Panc1 (cell line): Measurements from ENCODE around the gene PRXL2B. TPM values are rescaled to one million over a fixed set of nuclear protein-coding genes. Genes with fewer than 3 reads are reported as not detected.
"Not testable (repeated sequence)": the region's sequence is repeated elsewhere in the genome, so short reads cannot be mapped to it uniquely, and the experiment has no call there.

Source experiments
- ATAC-seq: fragments of 200-7000 bp; cut with Tn5 transposase; 2 replicates; pipeline ENCODE4 v1.9.1; 2020; ENCODE audit warnings: mild to moderate bottlenecking, moderate library complexity
- BruUV-seq: library from RNA; stranded (reverse); fragments of 400-500 nt; replicated peaks from 2 replicates; lab custom pipeline; 2021; lab: Mats Ljungman, UMichigan
- CTCF ChIA-PET: fragments of 300-600 bp; sonication (Branson Sonifier 250); formaldehyde crosslinking; loops from one replicate; lab custom pipeline; 2022; ENCODE audit warnings: antibody characterized with exemption; lab: Charles Lee
- POLR2A ChIA-PET: fragments of 300-600 bp; sonication (Branson Sonifier 250); formaldehyde crosslinking; loops from one replicate; lab custom pipeline; 2022; ENCODE audit warnings: antibody characterized with exemption; lab: Charles Lee
- DNase-seq: peaks from one replicate; pipeline ENCODE4 v3.0.0-alpha.2; 2010; ENCODE audit warnings: low read depth, low spot score
- H3K27ac ChIP-seq: 2 replicates; pipeline ENCODE4 v1.5.1; 2011; ENCODE audit warnings: mild to moderate bottlenecking, low read length, inconsistent platforms
- H3K27me3 ChIP-seq: fragments of 200-500 bp; sonication (Bioruptor generic); 2 replicates; pipeline ENCODE4 v1.6.0; 2014; ENCODE audit warnings: low read length, inconsistent platforms; ENCODE audit not compliant: control insufficient read depth, insufficient read depth
- H3K36me3 ChIP-seq: fragments of 200-500 bp; sonication (Bioruptor generic); 2 replicates; pipeline ENCODE4 v1.5.1; 2014; ENCODE audit warnings: inconsistent platforms, mild to moderate bottlenecking, low read length, moderate library complexity; ENCODE audit not compliant: control insufficient read depth, insufficient read depth
- H3K4me1 ChIP-seq: 2 replicates; pipeline ENCODE4 v1.5.1; 2011; ENCODE audit warnings: inconsistent platforms, mild to moderate bottlenecking, low read length, moderate library complexity; ENCODE audit not compliant: control insufficient read depth, insufficient read depth
- H3K4me3 ChIP-seq, 2 experiments: 2 replicates each; pipeline ENCODE4 v1.5.1; 2011 to 2012; ENCODE audit warnings: low read depth in 2 of 2, low read length in 2 of 2, mild to moderate bottlenecking in 2 of 2, inconsistent platforms in 1 of 2, moderate library complexity in 1 of 2
- H3K9me3 ChIP-seq: fragments of 200-500 bp; sonication (Bioruptor generic); 2 replicates; pipeline ENCODE4 v1.5.1; 2014; ENCODE audit warnings: low read depth, mild to moderate bottlenecking, inconsistent platforms, low read length, moderate library complexity; ENCODE audit not compliant: control insufficient read depth, insufficient read depth
- CTCF ChIP-seq: fragments of 450-650 bp; IDR thresholded peaks from 2 replicates; pipeline ENCODE4 v1.5.1; 2017; ENCODE audit warnings: mild to moderate bottlenecking
- POLR2AphosphoS5 ChIP-seq: IDR thresholded peaks from 2 replicates; pipeline ENCODE4 v1.6.1; 2012; ENCODE audit warnings: mild to moderate bottlenecking, low read depth, low read length, moderate library complexity
- SIN3A ChIP-seq: IDR thresholded peaks from 2 replicates; pipeline ENCODE4 v1.6.1; 2012; ENCODE audit warnings: low read depth, mild to moderate bottlenecking, low read length, moderate library complexity, borderline replicate concordance; ENCODE audit not compliant: insufficient read depth
- TCF7L2 ChIP-seq: IDR thresholded peaks from 2 replicates; pipeline ENCODE4 v1.6.1; 2011; ENCODE audit warnings: mild to moderate bottlenecking, low read depth, low read length, inconsistent platforms
- in situ Hi-C: cut with HindIII; loops from 2 replicates; pipeline ENCODE4 v1.10.0; 2016; ENCODE audit warnings: low sequenced_read_pairs, low pct_unique_long_range_greater_than_20kb
- intact Hi-C: fragments of 100-400 bp; cut with micrococcal nuclease; formaldehyde crosslinking; loops from one replicate; pipeline ENCODE4 v1.10.0; 2022; ENCODE audit not compliant: unreplicated experiment
- total RNA-seq: library from RNA; stranded (reverse); gene quantifications from one replicate; pipeline ENCODE4 v1.2.1, GENCODE V29; 2021; ENCODE audit not compliant: unreplicated experiment
- TF ChIP-seq, protein P1 (sequence below), 2 experiments: IDR thresholded peaks; 2 replicates each; pipeline ENCODE4 v1.6.1; 2011 to 2012; ENCODE audit warnings: low read depth in 2 of 2, control low read depth in 1 of 2, low read length in 1 of 2, mild to moderate bottlenecking in 1 of 2, moderate library complexity in 1 of 2; ENCODE audit not compliant: insufficient read depth in 1 of 2

Gene PRXL2B
- total RNA-seq, 1 experiment from 2014 or later, result 17.0 TPM

DNA sequence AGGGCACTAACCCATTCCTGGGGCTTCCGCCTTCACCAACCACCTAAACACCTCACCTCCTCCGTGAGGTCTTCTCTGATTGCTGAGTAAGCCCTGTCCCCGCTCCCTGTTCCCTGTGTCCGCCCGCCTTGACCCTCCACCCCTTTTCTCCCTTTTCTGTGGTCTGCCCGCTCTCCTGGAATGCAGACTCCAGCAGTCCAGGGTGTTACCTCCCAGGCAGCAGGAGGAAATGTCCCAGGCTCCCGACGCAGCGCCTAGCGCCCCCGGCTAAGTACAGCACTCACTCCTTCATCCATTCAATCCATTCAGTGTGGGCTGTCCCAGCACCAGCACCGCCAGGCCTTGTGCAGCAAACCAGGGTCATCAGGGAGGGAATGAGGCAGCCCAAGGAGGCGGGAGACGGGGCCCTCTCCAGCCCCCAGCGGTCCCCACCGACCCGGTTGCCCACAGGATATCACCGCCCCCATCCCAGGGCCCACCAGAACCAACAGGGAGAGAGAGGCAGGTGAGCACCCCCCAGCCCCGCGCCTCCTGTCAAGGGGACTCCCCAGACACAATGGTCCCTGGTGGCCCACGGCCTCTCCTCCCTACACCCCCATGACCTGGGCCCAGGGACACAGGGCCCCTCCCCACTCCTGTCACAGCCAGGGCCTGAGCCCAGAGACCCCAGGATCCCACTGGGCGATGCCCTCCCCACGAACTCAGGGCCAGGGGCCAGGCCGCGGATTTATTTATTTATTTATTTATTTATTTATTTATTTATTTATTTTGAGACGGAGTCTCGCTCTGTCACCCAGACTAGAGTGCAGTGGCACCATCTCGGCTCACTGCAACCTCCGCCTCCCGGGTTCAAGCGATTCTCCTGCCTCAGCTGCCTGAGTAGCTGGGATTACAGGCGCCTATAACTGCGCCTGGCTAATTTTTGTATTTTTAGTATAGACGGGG is 20.2 kb upstream of the PRXL2B start:
- no peak for DNase-seq
- ChIA-PET CTCF (no interaction called here), POLR2A (no interaction called here)
- H3K9me3 ChIP-seq, result no peaks in the 10 kb centered on the region
- intact Hi-C loops (no loop called here), in situ Hi-C loops (no loop called here)
- no TSS peak for BruUV-seq
- no peaks in the 10 kb centered on the region for H3K36me3 ChIP-seq
- no peak overlapping the region for H3K4me3 ChIP-seq
- TF ChIP-seq POLR2AphosphoS5 (no peak), SIN3A (no peak), TCF7L2 (no peak), CTCF (no peak)
- TF ChIP-seq, protein P1, sequence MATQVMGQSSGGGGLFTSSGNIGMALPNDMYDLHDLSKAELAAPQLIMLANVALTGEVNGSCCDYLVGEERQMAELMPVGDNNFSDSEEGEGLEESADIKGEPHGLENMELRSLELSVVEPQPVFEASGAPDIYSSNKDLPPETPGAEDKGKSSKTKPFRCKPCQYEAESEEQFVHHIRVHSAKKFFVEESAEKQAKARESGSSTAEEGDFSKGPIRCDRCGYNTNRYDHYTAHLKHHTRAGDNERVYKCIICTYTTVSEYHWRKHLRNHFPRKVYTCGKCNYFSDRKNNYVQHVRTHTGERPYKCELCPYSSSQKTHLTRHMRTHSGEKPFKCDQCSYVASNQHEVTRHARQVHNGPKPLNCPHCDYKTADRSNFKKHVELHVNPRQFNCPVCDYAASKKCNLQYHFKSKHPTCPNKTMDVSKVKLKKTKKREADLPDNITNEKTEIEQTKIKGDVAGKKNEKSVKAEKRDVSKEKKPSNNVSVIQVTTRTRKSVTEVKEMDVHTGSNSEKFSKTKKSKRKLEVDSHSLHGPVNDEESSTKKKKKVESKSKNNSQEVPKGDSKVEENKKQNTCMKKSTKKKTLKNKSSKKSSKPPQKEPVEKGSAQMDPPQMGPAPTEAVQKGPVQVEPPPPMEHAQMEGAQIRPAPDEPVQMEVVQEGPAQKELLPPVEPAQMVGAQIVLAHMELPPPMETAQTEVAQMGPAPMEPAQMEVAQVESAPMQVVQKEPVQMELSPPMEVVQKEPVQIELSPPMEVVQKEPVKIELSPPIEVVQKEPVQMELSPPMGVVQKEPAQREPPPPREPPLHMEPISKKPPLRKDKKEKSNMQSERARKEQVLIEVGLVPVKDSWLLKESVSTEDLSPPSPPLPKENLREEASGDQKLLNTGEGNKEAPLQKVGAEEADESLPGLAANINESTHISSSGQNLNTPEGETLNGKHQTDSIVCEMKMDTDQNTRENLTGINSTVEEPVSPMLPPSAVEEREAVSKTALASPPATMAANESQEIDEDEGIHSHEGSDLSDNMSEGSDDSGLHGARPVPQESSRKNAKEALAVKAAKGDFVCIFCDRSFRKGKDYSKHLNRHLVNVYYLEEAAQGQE (IDR thresholded peaks at IDR 0.05; ENCODE audit: insufficient read depth in 1 of 2, low read depth in 2 of 2, low read length in 1 of 2), result no peak
- 0 out of 2 replicates have a peak, but pooled peaks have one; percentile 27 for ATAC-seq
- H3K27me3 ChIP-seq, result no peaks in the 10 kb centered on the region
- H3K4me1 ChIP-seq, result no peaks in the 10 kb centered on the region
- no peak overlapping the region for H3K27ac ChIP-seq

DNA sequence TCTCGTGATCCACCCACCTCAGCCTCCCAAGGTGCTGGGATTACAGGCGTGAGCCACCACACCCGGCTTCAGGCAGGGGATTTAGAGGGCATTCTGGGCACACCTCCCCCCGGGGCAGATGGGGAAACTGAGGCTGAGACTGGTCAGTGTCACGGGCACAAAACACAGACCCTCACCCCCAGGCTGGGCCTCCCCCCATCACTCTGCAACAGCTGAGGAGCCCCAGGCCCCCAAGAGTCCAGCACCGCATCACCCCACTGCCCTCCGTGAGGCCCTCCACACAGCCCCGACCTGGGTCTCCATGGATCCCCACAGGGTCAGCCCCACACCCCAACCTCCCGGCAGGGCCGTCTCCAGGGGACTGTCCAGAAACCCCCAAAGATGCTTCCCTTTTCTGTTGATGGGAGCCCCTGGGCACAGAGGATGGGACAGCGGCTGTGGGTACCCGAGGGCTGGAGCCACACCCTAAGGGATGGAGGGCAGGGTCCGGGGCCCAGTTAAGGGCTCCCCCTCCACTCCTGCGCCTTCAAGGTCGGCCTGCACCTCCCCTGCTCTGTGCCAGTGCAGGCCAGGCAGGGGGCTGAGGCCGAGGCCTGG is 19.4 kb upstream of the PRXL2B start:
- no peak for DNase-seq
- H3K27me3 ChIP-seq, result no peaks in the 10 kb centered on the region
- intact Hi-C loops, result no loop called here
- TF ChIP-seq, protein P1 (IDR thresholded peaks at IDR 0.05; ENCODE audit: insufficient read depth in 1 of 2, low read depth in 2 of 2, low read length in 1 of 2), result no peak
- no peak for TF ChIP-seq TCF7L2
- no peaks in the 10 kb centered on the region for H3K9me3 ChIP-seq
- H3K27ac ChIP-seq, result no peak overlapping the region
- H3K4me1 ChIP-seq, result no peaks in the 10 kb centered on the region
- H3K36me3 ChIP-seq, result no peaks in the 10 kb centered on the region
- in situ Hi-C loops, result no loop called here
- BruUV-seq, result no TSS peak
- CTCF ChIA-PET, result no interaction called here
- no peak overlapping the region for H3K4me3 ChIP-seq
- POLR2A ChIA-PET, result no interaction called here
- ATAC-seq, result no peak

DNA sequence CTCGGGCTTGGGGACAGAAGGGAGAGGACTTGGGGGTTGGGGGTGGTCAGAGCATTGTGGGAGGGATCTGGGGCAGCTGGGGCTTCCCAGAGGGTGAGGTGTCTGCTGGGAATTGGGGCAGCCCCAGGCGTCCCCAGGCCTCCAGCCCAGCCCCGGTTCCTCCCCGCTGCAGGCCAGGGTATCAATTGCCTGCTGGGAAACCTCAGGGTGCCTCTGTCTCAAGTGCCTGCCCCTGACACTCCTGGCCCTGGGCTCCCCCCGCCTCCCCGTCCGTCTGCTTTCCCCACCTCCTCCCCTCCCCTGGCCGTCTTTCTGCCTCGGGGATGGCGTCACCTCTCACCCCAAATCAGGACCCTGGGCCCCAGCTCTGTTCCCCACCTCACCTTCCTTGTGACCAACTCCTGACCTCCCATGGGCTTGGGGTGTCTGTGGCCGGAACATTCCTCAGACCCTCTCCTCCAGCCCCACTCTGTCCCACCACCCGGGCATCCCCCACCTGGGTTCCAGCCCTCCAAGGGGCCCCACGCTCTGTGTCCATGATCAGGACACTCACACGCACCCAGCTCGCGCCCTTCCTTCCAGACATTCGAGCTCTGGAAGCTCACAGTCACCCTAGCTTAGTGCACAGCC is 18.3 kb upstream of the PRXL2B start:
- DNase-seq, intact Hi-C loops, H3K36me3 ChIP-seq, H3K27me3 ChIP-seq, CTCF ChIA-PET, H3K9me3 ChIP-seq, H3K4me1 ChIP-seq, H3K27ac ChIP-seq, BruUV-seq, POLR2A ChIA-PET, H3K4me3 ChIP-seq, in situ Hi-C loops: not testable (repeated sequence)
- ATAC-seq, result 0 out of 2 replicates have a peak, but pooled peaks have one; percentile 32
